PFSK-1 (cell line): ENCODE data around the gene DIAPH3.

Experiments
- FOXP2 ChIP-seq: optimal IDR thresholded peaks from 2 replicates; pipeline ENCODE3; 2011; ENCODE audit warnings: borderline replicate concordance, control low read depth, inconsistent platforms; ENCODE audit not compliant: insufficient read depth; ENCODE audit errors: extremely low read length, extremely low read depth
- POLR2AphosphoS5 ChIP-seq: IDR thresholded peaks from 2 replicates; pipeline ENCODE4 v1.6.1; 2012; ENCODE audit warnings: low read depth, mild to moderate bottlenecking, control low read depth, low read length, moderate library complexity
- REST ChIP-seq, 2 experiments: IDR thresholded peaks; 2 replicates each; pipeline versions ENCODE4 v1.6.1 to v1.8.0; 2011 to 2012; ENCODE audit warnings: low read depth in 2 of 2, low read length in 2 of 2, control low read depth in 1 of 2, inconsistent platforms in 1 of 2, mild to moderate bottlenecking in 1 of 2, moderate library complexity in 1 of 2; ENCODE audit not compliant: insufficient read depth in 1 of 2
- SIN3A ChIP-seq: IDR thresholded peaks from 2 replicates; pipeline ENCODE4 v1.6.1; 2012; ENCODE audit warnings: mild to moderate bottlenecking, low read length, moderate library complexity, borderline replicate concordance; ENCODE audit not compliant: insufficient read depth
- TAF1 ChIP-seq: IDR thresholded peaks from 2 replicates; pipeline ENCODE4 v1.6.1; 2012; ENCODE audit warnings: low read length, control low read depth, borderline replicate concordance; ENCODE audit not compliant: insufficient read depth

DIAPH3 gene

GRCh38 chr13:59631271-59631670 is 532.5 kb downstream of the DIAPH3 start:
- TF ChIP-seq REST (IDR thresholded peaks at IDR 0.05; ENCODE audit: insufficient read depth in 1 of 2, low read depth in 2 of 2, low read length in 2 of 2): no peak
- no peak for TF ChIP-seq TAF1
- TF ChIP-seq FOXP2: no peak
- TF ChIP-seq POLR2AphosphoS5: no peak
- no peak for TF ChIP-seq SIN3A

GRCh38 chr13:59625111-59625510 is 538.6 kb downstream of the DIAPH3 start:
- TF ChIP-seq TAF1: no peak
- no peak for TF ChIP-seq REST (IDR thresholded peaks at IDR 0.05; ENCODE audit: insufficient read depth in 1 of 2, low read depth in 2 of 2, low read length in 2 of 2)
- TF ChIP-seq FOXP2: no peak
- TF ChIP-seq POLR2AphosphoS5: no peak
- no peak for TF ChIP-seq SIN3A

GRCh38 chr13:59623206-59623915 is 540.4 kb downstream of the DIAPH3 start:
- TF ChIP-seq TAF1 (no peak), SIN3A (no peak), POLR2AphosphoS5 (no peak), FOXP2 (no peak), REST (IDR thresholded peaks at IDR 0.05; ENCODE audit: insufficient read depth in 1 of 2, low read depth in 2 of 2, low read length in 2 of 2) (no peak)

GRCh38 chr13:59621773-59622172 is 542.0 kb downstream of the DIAPH3 start:
- TF ChIP-seq FOXP2: no peak
- TF ChIP-seq SIN3A: no peak
- no peak for TF ChIP-seq TAF1
- TF ChIP-seq REST (IDR thresholded peaks at IDR 0.05; ENCODE audit: insufficient read depth in 1 of 2, low read depth in 2 of 2, low read length in 2 of 2): no peak
